HG03460 (cell line): ENCODE results near the gene LGALS1.
"Not testable (repeated sequence)": the region's sequence is repeated elsewhere in the genome, so short reads cannot be mapped to it uniquely, and the experiment has no call there.

Experiments
- ATAC-seq: cut with Tn5 transposase; IDR thresholded peaks from one replicate; pipeline ENCODE4 v1.9.1; 2021; ENCODE audit not compliant: unreplicated experiment

Gene LGALS1

GRCh38 chr22:37684803-37685615 is 9.6 kb downstream of the LGALS1 start:
- ATAC-seq: no peak

- peak; percentile 68 for ATAC-seq
These were observed 10.9 kb downstream of the LGALS1 start, which contains the start of gene NOL12 for GRCh38 chr22:37686002-37686982. Gene NOL12, plus strand, starts transcription at chr22:37686343. Its CDS starts 50 bp downstream, at chr22:37686393.

GRCh38 chr22:37690407-37690806 is 15.0 kb downstream of the LGALS1 start:
- no peak for ATAC-seq

- ATAC-seq: no peak
These were observed 15.6 kb downstream of the LGALS1 start for GRCh38 chr22:37690901-37691504.

GRCh38 chr22:37692627-37693285 is 17.3 kb downstream of the LGALS1 start:
- no peak for ATAC-seq

GRCh38 chr22:37694131-37694530 is 18.7 kb downstream of the LGALS1 start:
- ATAC-seq: not testable (repeated sequence)

- ATAC-seq: not testable (repeated sequence)
These were observed 20.8 kb downstream of the LGALS1 start for GRCh38 chr22:37696260-37696656.

- peak; percentile 93 for ATAC-seq
These were observed 21.5 kb downstream of the LGALS1 start, which contains the start of gene TRIOBP for GRCh38 chr22:37696657-37697537. Gene TRIOBP, plus strand, starts transcription at chr22:37697048. Its CDS starts 4,318 bp downstream, at chr22:37701366.

- no peak for ATAC-seq
These were observed 22.1 kb downstream of the LGALS1 start for GRCh38 chr22:37697538-37697835.

- no peak for ATAC-seq
These were observed 25.8 kb downstream of the LGALS1 start for GRCh38 chr22:37701141-37701786.

GRCh38 chr22:37703906-37704305 is 28.5 kb downstream of the LGALS1 start:
- no peak for ATAC-seq

GRCh38 chr22:37704645-37705044 is 29.2 kb downstream of the LGALS1 start:
- no peak for ATAC-seq

GRCh38 chr22:37705205-37705604 is 29.8 kb downstream of the LGALS1 start:
- no peak for ATAC-seq

GRCh38 chr22:37708580-37709444 is 33.4 kb downstream of the LGALS1 start:
- no peak for ATAC-seq

GRCh38 chr22:37709445-37709765 is 34.0 kb downstream of the LGALS1 start:
- ATAC-seq: no peak

- no peak for ATAC-seq
These were observed 35.2 kb downstream of the LGALS1 start for GRCh38 chr22:37710675-37711074.

- no peak for ATAC-seq
These were observed 36.1 kb downstream of the LGALS1 start for GRCh38 chr22:37711490-37711889.

GRCh38 chr22:37713761-37714160 is 38.3 kb downstream of the LGALS1 start:
- no peak for ATAC-seq
